Lower lobe of right lung (tissue), 2 donors: Measurements from ENCODE around the gene ZC3H14. TPM values are rescaled to one million over a fixed set of nuclear protein-coding genes. Genes with fewer than 3 reads are reported as not detected.

Experiments used
- ATAC-seq, 2 donors: fragments of 200-7000 bp; cut with Tn5 transposase; one replicate each; pipeline ENCODE4 v1.9.1; 2020 to 2022; ENCODE audit warnings: mild to moderate bottlenecking in 2 of 2, moderate library complexity in 2 of 2
- DNase-seq: peaks from one replicate; pipeline ENCODE4 v3.0.0-alpha.2; 2020
- H3K27ac ChIP-seq: fragments of 200-600 bp; one replicate; pipeline ENCODE4 v1.8.0; 2022
- H3K27me3 ChIP-seq: fragments of 200-600 bp; one replicate; pipeline ENCODE4 v1.8.0; 2022; ENCODE audit warnings: low read depth
- H3K36me3 ChIP-seq: fragments of 200-600 bp; one replicate; pipeline ENCODE4 v1.8.0; 2022; ENCODE audit warnings: mild to moderate bottlenecking
- H3K4me1 ChIP-seq: fragments of 200-600 bp; one replicate; pipeline ENCODE4 v1.8.0; 2022
- H3K4me3 ChIP-seq: fragments of 200-600 bp; one replicate; pipeline ENCODE4 v1.8.0; 2022; ENCODE audit warnings: mild to moderate bottlenecking
- H3K9me3 ChIP-seq: fragments of 200-600 bp; one replicate; pipeline ENCODE4 v1.8.0; 2022
- CTCF ChIP-seq: fragments of 200-600 bp; IDR thresholded peaks from one replicate; pipeline ENCODE4 v1.8.0; 2022; ENCODE audit warnings: antibody characterized with exemption, mild to moderate bottlenecking
- intact Hi-C: fragments of 100-400 bp; cut with DNase I; formaldehyde crosslinking; loops from one replicate; pipeline ENCODE4 v1.11.0; 2022
- total RNA-seq: library from RNA; stranded (reverse); fragmentation: NEBNext Ultra II Directional; extraction: Animal tissue kit (Norgen Biotek cat#: 25700); gene quantifications from one replicate; pipeline ENCODE4 v1.2.1, GENCODE V29; 2021
- donor health status: DM: no; HTN: yes; CAD: no; lungs with severe emphysema.

The ZC3H14 gene
- total RNA-seq, 1 donor from 2014 or later = 67.3 TPM

GRCh38 chr14:88554457-88555286 is 8.2 kb upstream of the ZC3H14 start, which contains the start of gene PTPN21:
TSS of gene PTPN21 (minus strand) at chr14:88555007. CDS start at chr14:88550417, 4,590 bp downstream.
- intact Hi-C loops = no loop called here

DNA sequence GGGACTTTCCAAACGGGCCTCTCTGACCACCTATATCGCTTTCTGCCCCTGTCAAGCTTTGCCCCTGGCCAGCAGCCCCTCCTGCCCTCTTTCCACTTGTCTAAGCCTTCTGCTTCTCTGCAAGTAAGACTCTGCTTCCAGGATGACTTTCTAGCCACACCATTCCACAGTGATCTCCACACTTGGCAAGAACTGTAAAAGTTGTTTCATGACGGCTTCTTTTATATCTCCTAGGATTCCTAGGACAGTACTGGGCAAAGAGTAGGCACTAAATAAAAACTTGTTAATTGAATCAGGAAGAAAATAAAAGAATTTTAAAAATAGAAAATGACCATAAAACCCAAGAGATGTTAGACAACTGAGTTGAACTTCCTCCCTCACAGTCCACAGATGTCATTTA is 6.3 kb upstream of the ZC3H14 start:
- Histone ChIP-seq H3K9me3 (no peaks in the 10 kb centered on the region), H3K4me3 (no peak overlapping the region), H3K36me3 (no peaks in the 10 kb centered on the region), H3K27ac (no peak overlapping the region), H3K4me1 (peaks cover 17% of the 10 kb centered on the region), H3K27me3 (peaks cover 7% of the 10 kb centered on the region)
- intact Hi-C loops = no loop called here
- no peak for TF ChIP-seq CTCF
- DNase-seq (no peak), ATAC-seq (no peak)

More at GRCh38 chr14:88554457-88555286, 8.2 kb upstream of the ZC3H14 start, which contains the start of gene PTPN21:
- peaks cover 8% of the 10 kb centered on the region for H3K36me3 ChIP-seq
- peak within 1 kb of the TSS; percentile 87 for H3K27ac ChIP-seq
- H3K4me1 ChIP-seq = peaks cover 27% of the 10 kb centered on the region
- H3K9me3 ChIP-seq = no peaks in the 10 kb centered on the region
- H3K27me3 ChIP-seq = peaks cover 7% of the 10 kb centered on the region
- no peak for TF ChIP-seq CTCF
- H3K4me3 ChIP-seq = peak within 1 kb of the TSS; percentile 76
- peak; percentile 92 to 93 for ATAC-seq
- peak; percentile 83 for DNase-seq

- Histone ChIP-seq H3K9me3 (no peaks in the 10 kb centered on the region), H3K4me1 (peaks cover 14% of the 10 kb centered on the region), H3K27ac (no peak overlapping the region), H3K4me3 (no peak overlapping the region), H3K27me3 (no peaks in the 10 kb centered on the region), H3K36me3 (no peaks in the 10 kb centered on the region)
- ATAC-seq (no peak), DNase-seq (no peak)
- intact Hi-C loops = no loop called here
- peak; percentile 29 for TF ChIP-seq CTCF
Observed at GRCh38 chr14:88559852-88560251, 3.0 kb upstream of the ZC3H14 start.

GRCh38 chr14:88562532-88562830 is 356 bp upstream of the ZC3H14 start:
- no peaks in the 10 kb centered on the region for H3K27me3 ChIP-seq
- no peak for TF ChIP-seq CTCF
- H3K27ac ChIP-seq = peak overlapping the region; percentile 90
- no peaks in the 10 kb centered on the region for H3K9me3 ChIP-seq
- H3K4me3 ChIP-seq = peak overlapping the region; percentile 86
- H3K36me3 ChIP-seq = peaks cover 4% of the 10 kb centered on the region
- intact Hi-C loops = no loop called here
- ATAC-seq = no peak
- DNase-seq = no peak
- peaks cover 19% of the 10 kb centered on the region for H3K4me1 ChIP-seq

GRCh38 chr14:88563845-88564244 is 1.0 kb downstream of the ZC3H14 start:
- peak overlapping the region; percentile 86 for H3K4me3 ChIP-seq
- H3K27ac ChIP-seq = peak overlapping the region; percentile 90
- no peaks in the 10 kb centered on the region for H3K27me3 ChIP-seq
- H3K36me3 ChIP-seq = peaks cover 16% of the 10 kb centered on the region
- peaks cover 19% of the 10 kb centered on the region for H3K4me1 ChIP-seq
- no peak for TF ChIP-seq CTCF
- DNase-seq = no peak
- no peaks in the 10 kb centered on the region for H3K9me3 ChIP-seq
- intact Hi-C loops = no loop called here
- no peak for ATAC-seq
